HCT116 (cell line): ENCODE measurements around the gene TBC1D1. TPM values are rescaled to one million over a fixed set of nuclear protein-coding genes. Genes with fewer than 3 reads are reported as not detected.

Experiments
- ATAC-seq: fragments of 200-7000 bp; cut with Tn5 transposase; 2 replicates; pipeline ENCODE4 v1.9.1; 2020; ENCODE audit warnings: mild to moderate bottlenecking, moderate library complexity
- BruUV-seq: library from RNA; stranded (reverse); fragments of 400-500 nt; replicated peaks from 2 replicates; lab custom pipeline; 2021; lab: Mats Ljungman, UMichigan
- CTCF ChIA-PET: fragments of 300-600 bp; sonication (Branson Sonifier 250); formaldehyde crosslinking; loops from one replicate; lab custom pipeline; 2021; ENCODE audit warnings: antibody characterized with exemption; lab: Charles Lee
- POLR2A ChIA-PET: fragments of 300-600, 350-600 bp; sonication (Branson Sonifier 250); formaldehyde crosslinking; loops from one replicate; lab custom pipeline; 2021; ENCODE audit warnings: antibody characterized with exemption; lab: Charles Lee
- RAD21 ChIA-PET, 2 experiments: fragments of 300-600 bp; sonication (Branson Sonifier 250); formaldehyde crosslinking; loops; one replicate each; lab custom pipeline; 2023; ENCODE audit warnings: low total read pairs in 2 of 2; ENCODE audit not compliant: uncharacterized antibody in 2 of 2, unreplicated experiment in 2 of 2, low non-redundant PET in 1 of 2; lab: Charles Lee
- DNase-seq: peaks from one replicate; pipeline ENCODE4 v3.0.0-alpha.2; 2010; ENCODE audit warnings: low read depth, low spot score
- H2AFZ ChIP-seq: fragments of 200-600 bp; shearing (Covaris generic), sonication (generic); 2 replicates; pipeline ENCODE4 v1.6.1; 2017; ENCODE audit warnings: low read depth, mixed run types, mixed read lengths, antibody characterized with exemption, low read length; ENCODE audit not compliant: poor library complexity, severe bottlenecking
- H3K27ac ChIP-seq: 2 replicates; pipeline ENCODE4 v1.5.1; 2012; ENCODE audit warnings: low read depth, low read length
- H3K27me3 ChIP-seq: fragments of 200-600 bp; sonication (generic); 2 replicates; pipeline ENCODE4 v1.6.1; 2016; ENCODE audit warnings: mixed run types, low read length, mixed read lengths; ENCODE audit not compliant: insufficient read depth
- H3K36me3 ChIP-seq, 2 experiments: fragments of 200-500 bp in 1 of 2; fragments of 200-600 bp in 1 of 2; sonication (Bioruptor generic) in 1 of 2; sonication (generic) in 1 of 2; 2 replicates each; pipeline versions ENCODE4 v1.5.1 to v1.6.1; 2014 to 2016; ENCODE audit warnings: low read length in 2 of 2, inconsistent platforms in 1 of 2, mixed read lengths in 1 of 2, mixed run types in 1 of 2; ENCODE audit not compliant: insufficient read depth in 2 of 2, control insufficient read depth in 1 of 2
- H3K4me1 ChIP-seq, 2 experiments: fragments of 200-600 bp in 1 of 2; sonication (generic) in 1 of 2; 2 replicates each; pipeline versions ENCODE4 v1.5.1 to v1.6.1; 2012 to 2017; ENCODE audit warnings: low read length in 2 of 2, inconsistent platforms in 1 of 2, mild to moderate bottlenecking in 1 of 2, mixed read lengths in 1 of 2, mixed run types in 1 of 2, moderate library complexity in 1 of 2; ENCODE audit not compliant: insufficient read depth in 2 of 2, control insufficient read depth in 1 of 2
- H3K4me2 ChIP-seq: fragments of 200-600 bp; sonication (generic); 2 replicates; pipeline ENCODE4 v1.6.1; 2017; ENCODE audit warnings: mixed run types, low read length, mixed read lengths
- H3K4me3 ChIP-seq, 2 experiments: fragments of 200-600 bp in 1 of 2; sonication (generic) in 1 of 2; replicated peaks in 1 of 2; 2 replicates each; pipeline ENCODE4 v1.5.1; 2011 to 2016; ENCODE audit warnings: low read length in 2 of 2, control low read depth in 1 of 2, low read depth in 1 of 2, mild to moderate bottlenecking in 1 of 2, mixed read lengths in 1 of 2, mixed run types in 1 of 2
- H3K79me2 ChIP-seq: fragments of 200-600 bp; sonication (generic); 2 replicates; pipeline ENCODE4 v1.6.1; 2017; ENCODE audit warnings: mild to moderate bottlenecking, mixed run types, low read length, moderate library complexity, mixed read lengths; ENCODE audit not compliant: insufficient read depth
- H3K9ac ChIP-seq: fragments of 200-600 bp; sonication (generic); 2 replicates; pipeline ENCODE4 v1.6.1; 2016; ENCODE audit warnings: low read length, mixed read lengths
- H3K9me2 ChIP-seq: fragments of 200-600 bp; sonication (generic), shearing (Covaris generic); 2 replicates; pipeline ENCODE4 v1.6.1; 2017; ENCODE audit warnings: mixed run types, mild to moderate bottlenecking, moderate library complexity; ENCODE audit not compliant: insufficient read depth
- H3K9me3 ChIP-seq, 2 experiments: fragments of 200-500 bp in 1 of 2; fragments of 200-600 bp in 1 of 2; sonication (Bioruptor generic) in 1 of 2; sonication (generic) in 1 of 2; 2 replicates each; pipeline ENCODE4 v1.6.1; 2014 to 2017; ENCODE audit warnings: low read length in 2 of 2, mixed read lengths in 2 of 2, inconsistent platforms in 1 of 2, low read depth in 1 of 2, mild to moderate bottlenecking in 1 of 2, mixed run types in 1 of 2, moderate library complexity in 1 of 2; ENCODE audit not compliant: control insufficient read depth in 1 of 2, insufficient read depth in 1 of 2
- H4K20me1 ChIP-seq: fragments of 200-600 bp; sonication (generic), shearing (Covaris generic); 2 replicates; pipeline ENCODE4 v1.6.1; 2017; ENCODE audit warnings: mixed run types, mild to moderate bottlenecking, moderate library complexity; ENCODE audit not compliant: insufficient read depth
- CBX3 ChIP-seq: IDR thresholded peaks from 2 replicates; pipeline ENCODE4 v1.6.1; 2012; ENCODE audit warnings: low read depth
- CEBPB ChIP-seq: IDR thresholded peaks from 2 replicates; pipeline ENCODE4 v1.6.1; 2012; ENCODE audit warnings: low read depth
- CTCF ChIP-seq, 3 experiments: fragments of 200-600 bp in 1 of 3; sonication (generic) in 1 of 3; IDR thresholded peaks in 2 of 3; conservative IDR thresholded peaks in 1 of 3; 2 replicates each; pipeline ENCODE4 v1.5.1; 2012 to 2017; ENCODE audit warnings: low read depth in 2 of 3, low read length in 2 of 3, antibody characterized with exemption in 1 of 3, borderline replicate concordance in 1 of 3, control low read depth in 1 of 3, mild to moderate bottlenecking in 1 of 3, mixed read lengths in 1 of 3, mixed run types in 1 of 3, moderate library complexity in 1 of 3; ENCODE audit not compliant: insufficient read depth in 1 of 3
- ELF1 ChIP-seq: IDR thresholded peaks from 2 replicates; pipeline ENCODE4 v1.6.1; 2012; ENCODE audit warnings: low read depth, borderline replicate concordance
- EZH2 ChIP-seq: fragments of 200-600 bp; sonication (generic); IDR thresholded peaks from 2 replicates; pipeline ENCODE4 v1.6.1; 2017; ENCODE audit warnings: antibody characterized with exemption, mixed run types
- EZH2phosphoT487 ChIP-seq: fragments of 200-600 bp; IDR thresholded peaks from 2 replicates; pipeline ENCODE4 v1.6.1; 2018; ENCODE audit warnings: antibody characterized with exemption, borderline replicate concordance
- FOSL1 ChIP-seq: IDR thresholded peaks from 2 replicates; pipeline ENCODE4 v1.6.1; 2012; ENCODE audit warnings: low read depth
- JUND ChIP-seq: IDR thresholded peaks from 2 replicates; pipeline ENCODE4 v1.6.1; 2012
- POLR2A ChIP-seq: IDR thresholded peaks from 2 replicates; pipeline ENCODE4 v1.7.0; 2011; ENCODE audit warnings: borderline replicate concordance; ENCODE audit not compliant: insufficient read depth, insufficient read length; ENCODE audit errors: extremely low read depth
- RAD21 ChIP-seq: IDR thresholded peaks from 2 replicates; pipeline ENCODE4 v1.6.1; 2012; ENCODE audit warnings: low read depth, mild to moderate bottlenecking
- SP1 ChIP-seq: IDR thresholded peaks from 2 replicates; pipeline ENCODE4 v1.6.1; 2012; ENCODE audit warnings: low read depth
- SRF ChIP-seq: IDR thresholded peaks from 2 replicates; pipeline ENCODE4 v1.6.1; 2012; ENCODE audit warnings: low read depth
- TCF7L2 ChIP-seq: IDR thresholded peaks from 2 replicates; pipeline ENCODE4 v1.7.0; 2011; ENCODE audit warnings: borderline replicate concordance, inconsistent platforms; ENCODE audit not compliant: insufficient read depth, insufficient read length; ENCODE audit errors: extremely low read depth
- YY1 ChIP-seq: IDR thresholded peaks from 2 replicates; pipeline ENCODE4 v1.6.1; 2011; ENCODE audit warnings: low read length, low read depth, moderate library complexity, mild to moderate bottlenecking; ENCODE audit not compliant: insufficient replicate concordance; ENCODE audit errors: extremely low read depth
- ZFX ChIP-seq: fragments of 450-650 bp; IDR thresholded peaks from 2 replicates; pipeline ENCODE4 v1.6.1; 2017
- ZNF274 ChIP-seq: fragments of 200-500 bp; sonication (Bioruptor generic); IDR thresholded peaks from 2 replicates; pipeline ENCODE4 v1.6.1; 2014; ENCODE audit warnings: mild to moderate bottlenecking, low read depth, low read length, inconsistent platforms
- intact Hi-C: fragments of 100-400 bp; cut with micrococcal nuclease; formaldehyde crosslinking; loops from 2 replicates; pipeline ENCODE4 v1.10.0; 2022
- total RNA-seq: library from RNA; stranded (reverse); gene quantifications from one replicate; pipeline ENCODE4 v1.2.1, GENCODE V29; 2021; ENCODE audit not compliant: unreplicated experiment
- TF ChIP-seq, protein P1 (sequence below): IDR thresholded peaks from 2 replicates; pipeline ENCODE4 v1.6.1; 2012; ENCODE audit warnings: low read depth
- TF ChIP-seq, protein P2 (sequence below): IDR thresholded peaks from 2 replicates; pipeline ENCODE4 v1.6.1; 2012

TBC1D1 gene
- total RNA-seq, 1 experiment from 2014 or later: 82.7 TPM

DNA sequence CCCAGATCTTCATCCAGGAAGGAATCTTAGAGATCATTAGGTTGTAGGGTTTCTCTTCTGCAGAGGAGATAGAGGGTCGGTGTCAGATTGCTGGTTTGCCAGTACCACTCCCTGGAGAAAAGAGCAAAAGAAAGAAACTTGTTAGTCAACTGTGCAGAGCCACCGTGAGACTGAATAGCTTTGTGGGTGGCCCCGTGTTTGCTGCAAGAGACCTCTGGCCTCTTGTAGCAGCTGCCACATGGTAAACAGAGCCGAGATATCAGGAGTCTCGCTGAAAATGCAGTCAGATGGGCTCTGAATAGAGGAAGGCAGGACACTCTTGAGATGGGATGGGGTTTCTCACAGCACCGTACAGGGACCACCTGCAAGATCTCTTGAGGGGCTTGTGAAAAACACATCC is 219.0 kb downstream of the TBC1D1 start:
- intact Hi-C loops: no loop called here
- ATAC-seq: no peak
- CTCF ChIA-PET: no interaction called here
- Histone ChIP-seq H4K20me1 (no peaks in the 10 kb centered on the region), H3K36me3 (0 out of 4 replicates have a peak, but pooled peaks cover 0 to 3% of the 10 kb centered on the region in 2 experiments), H3K9ac (no peak overlapping the region), H3K4me2 (no peak overlapping the region), H2AFZ (no peak overlapping the region), H3K4me1 (no peaks in the 10 kb centered on the region), H3K9me3 (no peaks in the 10 kb centered on the region), H3K4me3 (no peak overlapping the region), H3K79me2 (no peaks in the 10 kb centered on the region), H3K27me3 (no peaks in the 10 kb centered on the region), H3K27ac (no peak overlapping the region), H3K9me2 (no peaks in the 10 kb centered on the region)
- TF ChIP-seq ZNF274 (no peak), FOSL1 (no peak), YY1 (no peak), CEBPB (no peak), EZH2phosphoT487 (no peak), ZFX (no peak), SRF (no peak), POLR2A (no peak), RAD21 (no peak), SP1 (no peak), ELF1 (no peak), TCF7L2 (no peak), CTCF (IDR thresholded peaks at IDR 0.05 in 2 of 3, conservative IDR thresholded peaks at IDR 0.05 in 1 of 3; ENCODE audit: borderline replicate concordance in 1 of 3, insufficient read depth in 1 of 3, low read depth in 2 of 3, low read length in 2 of 3) (no peak), CBX3 (no peak), JUND (no peak), EZH2 (no peak)
- TF ChIP-seq, protein P1, sequence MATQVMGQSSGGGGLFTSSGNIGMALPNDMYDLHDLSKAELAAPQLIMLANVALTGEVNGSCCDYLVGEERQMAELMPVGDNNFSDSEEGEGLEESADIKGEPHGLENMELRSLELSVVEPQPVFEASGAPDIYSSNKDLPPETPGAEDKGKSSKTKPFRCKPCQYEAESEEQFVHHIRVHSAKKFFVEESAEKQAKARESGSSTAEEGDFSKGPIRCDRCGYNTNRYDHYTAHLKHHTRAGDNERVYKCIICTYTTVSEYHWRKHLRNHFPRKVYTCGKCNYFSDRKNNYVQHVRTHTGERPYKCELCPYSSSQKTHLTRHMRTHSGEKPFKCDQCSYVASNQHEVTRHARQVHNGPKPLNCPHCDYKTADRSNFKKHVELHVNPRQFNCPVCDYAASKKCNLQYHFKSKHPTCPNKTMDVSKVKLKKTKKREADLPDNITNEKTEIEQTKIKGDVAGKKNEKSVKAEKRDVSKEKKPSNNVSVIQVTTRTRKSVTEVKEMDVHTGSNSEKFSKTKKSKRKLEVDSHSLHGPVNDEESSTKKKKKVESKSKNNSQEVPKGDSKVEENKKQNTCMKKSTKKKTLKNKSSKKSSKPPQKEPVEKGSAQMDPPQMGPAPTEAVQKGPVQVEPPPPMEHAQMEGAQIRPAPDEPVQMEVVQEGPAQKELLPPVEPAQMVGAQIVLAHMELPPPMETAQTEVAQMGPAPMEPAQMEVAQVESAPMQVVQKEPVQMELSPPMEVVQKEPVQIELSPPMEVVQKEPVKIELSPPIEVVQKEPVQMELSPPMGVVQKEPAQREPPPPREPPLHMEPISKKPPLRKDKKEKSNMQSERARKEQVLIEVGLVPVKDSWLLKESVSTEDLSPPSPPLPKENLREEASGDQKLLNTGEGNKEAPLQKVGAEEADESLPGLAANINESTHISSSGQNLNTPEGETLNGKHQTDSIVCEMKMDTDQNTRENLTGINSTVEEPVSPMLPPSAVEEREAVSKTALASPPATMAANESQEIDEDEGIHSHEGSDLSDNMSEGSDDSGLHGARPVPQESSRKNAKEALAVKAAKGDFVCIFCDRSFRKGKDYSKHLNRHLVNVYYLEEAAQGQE: no peak
- TF ChIP-seq, protein P2, sequence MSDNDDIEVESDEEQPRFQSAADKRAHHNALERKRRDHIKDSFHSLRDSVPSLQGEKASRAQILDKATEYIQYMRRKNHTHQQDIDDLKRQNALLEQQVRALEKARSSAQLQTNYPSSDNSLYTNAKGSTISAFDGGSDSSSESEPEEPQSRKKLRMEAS: no peak
- RAD21 ChIA-PET: no interaction called here
- POLR2A ChIA-PET: no interaction called here
- DNase-seq: no peak
- BruUV-seq: no TSS peak
